ENCODE data around the gene FNDC3A.

FNDC3A gene

GRCh38 chr13:49221590-49221965 lies 245.9 kb downstream of the FNDC3A start:
- DNase-seq (ENCODE audit: low spot score), result no peak
- H3K4me3 ChIP-seq, result no peak overlapping the region
- no peak for TF ChIP-seq CTCF (IDR thresholded peaks at IDR 0.05)
- no peak overlapping the region for H3K27ac ChIP-seq

- H3K4me3 ChIP-seq, result no peak overlapping the region
- no peak for TF ChIP-seq CTCF (IDR thresholded peaks at IDR 0.05)
- no peak overlapping the region for H3K27ac ChIP-seq
- DNase-seq (ENCODE audit: low spot score), result no peak
Measured at GRCh38 chr13:49225223-49226042, 249.7 kb downstream of the FNDC3A start.

GRCh38 chr13:49226613-49227012 lies 250.9 kb downstream of the FNDC3A start:
- H3K27ac ChIP-seq, result no peak overlapping the region
- no peak overlapping the region for H3K4me3 ChIP-seq
- DNase-seq (ENCODE audit: low spot score), result no peak
- no peak for TF ChIP-seq CTCF (IDR thresholded peaks at IDR 0.05)

- Histone ChIP-seq H3K27ac (no peak overlapping the region), H3K4me3 (no peak overlapping the region)
- no peak for TF ChIP-seq CTCF (IDR thresholded peaks at IDR 0.05)
- DNase-seq (ENCODE audit: low spot score), result no peak
Measured at GRCh38 chr13:49234741-49235140, 259.0 kb downstream of the FNDC3A start.

GRCh38 chr13:49235856-49236431 lies 260.2 kb downstream of the FNDC3A start:
- Histone ChIP-seq H3K27ac (no peak overlapping the region), H3K4me3 (no peak overlapping the region)
- DNase-seq (ENCODE audit: low spot score), result no peak
- no peak for TF ChIP-seq CTCF (IDR thresholded peaks at IDR 0.05)

- H3K4me3 ChIP-seq, result no peak overlapping the region
- DNase-seq (ENCODE audit: low spot score), result no peak
- no peak for TF ChIP-seq CTCF (IDR thresholded peaks at IDR 0.05)
- no peak overlapping the region for H3K27ac ChIP-seq
Measured at GRCh38 chr13:49238621-49239020, 262.9 kb downstream of the FNDC3A start.

GRCh38 chr13:49240017-49240416 lies 264.3 kb downstream of the FNDC3A start:
- H3K27ac ChIP-seq, result no peak overlapping the region
- no peak overlapping the region for H3K4me3 ChIP-seq
- no peak for DNase-seq (ENCODE audit: low spot score)
- TF ChIP-seq CTCF (IDR thresholded peaks at IDR 0.05), result no peak

All from coronary artery (tissue), 2 donors.